WTC11 (cell line): ENCODE results near the gene SSTR1.

Source experiments
- ATF3 ChIP-seq: sonication (generic); formaldehyde crosslinking; conservative IDR thresholded peaks from 2 replicates; pipeline ENCODE4 v1.8.1; 2022; ENCODE audit warnings: mild to moderate bottlenecking, missing genetic modification reagents
- CTCF ChIP-seq: fragments of 200-600 bp; IDR thresholded peaks from 2 replicates; pipeline ENCODE4 v1.8.0; 2022; ENCODE audit warnings: antibody characterized with exemption
- FOXJ3 ChIP-seq: sonication (generic); formaldehyde crosslinking; IDR thresholded peaks from 2 replicates; pipeline ENCODE4 v1.9.0; 2021; ENCODE audit warnings: missing genetic modification reagents, mild to moderate bottlenecking, borderline replicate concordance
- FOXP4 ChIP-seq: sonication (generic); formaldehyde crosslinking; IDR thresholded peaks from 2 replicates; pipeline ENCODE4 v1.8.0; 2022; ENCODE audit warnings: mild to moderate bottlenecking, missing genetic modification reagents
- HMGXB4 ChIP-seq: sonication (generic); formaldehyde crosslinking; IDR thresholded peaks from 2 replicates; pipeline ENCODE4 v1.8.1; 2023; ENCODE audit warnings: mild to moderate bottlenecking, moderate library complexity, missing genetic modification reagents
- JUN ChIP-seq: sonication (generic); formaldehyde crosslinking; IDR thresholded peaks from 2 replicates; pipeline ENCODE4 v1.8.0; 2023; ENCODE audit warnings: mild to moderate bottlenecking, missing genetic modification reagents
- MAX ChIP-seq: sonication (generic); formaldehyde crosslinking; IDR thresholded peaks from 2 replicates; pipeline ENCODE4 v1.8.0; 2022; ENCODE audit warnings: mild to moderate bottlenecking, missing genetic modification reagents
- NR2C2 ChIP-seq: sonication (generic); formaldehyde crosslinking; IDR thresholded peaks from 2 replicates; pipeline ENCODE4 v1.8.0; 2022; ENCODE audit warnings: mild to moderate bottlenecking, missing genetic modification reagents
- NR3C1 ChIP-seq: sonication (generic); formaldehyde crosslinking; conservative IDR thresholded peaks from 2 replicates; pipeline ENCODE4 v1.8.1; 2023; ENCODE audit warnings: low read depth, mild to moderate bottlenecking, missing genetic modification reagents
- STAT6 ChIP-seq: sonication (generic); formaldehyde crosslinking; conservative IDR thresholded peaks from 2 replicates; pipeline ENCODE4 v1.8.1; 2023; ENCODE audit warnings: mild to moderate bottlenecking, low read depth, missing genetic modification reagents, moderate library complexity
- TP53 ChIP-seq: sonication (generic); formaldehyde crosslinking; IDR thresholded peaks from 2 replicates; pipeline ENCODE4 v1.8.1; 2023; ENCODE audit warnings: mild to moderate bottlenecking, missing genetic modification reagents
- ZNF121 ChIP-seq: sonication (generic); formaldehyde crosslinking; IDR thresholded peaks from 2 replicates; pipeline ENCODE4 v1.8.0; 2023; ENCODE audit warnings: missing genetic modification reagents
- ZNF219 ChIP-seq: sonication (generic); formaldehyde crosslinking; IDR thresholded peaks from 2 replicates; pipeline ENCODE4 v1.8.0; 2023; ENCODE audit warnings: missing genetic modification reagents, mild to moderate bottlenecking, borderline replicate concordance
- ZNF416 ChIP-seq: fragments of 250-450 bp; sonication (Bioruptor Pico); IDR thresholded peaks from 2 replicates; pipeline ENCODE4 v1.9.0; 2021; ENCODE audit warnings: mild to moderate bottlenecking, inconsistent platforms

GRCh38 chr14:38199076-38199475 is 8.6 kb upstream of the SSTR1 start:
- TF ChIP-seq CTCF (no peak), ATF3 (no peak), NR2C2 (CRISPR knock-in tag) (no peak), STAT6 (no peak), FOXP4 (no peak), ZNF121 (no peak), HMGXB4 (no peak), FOXJ3 (CRISPR knock-in tag) (no peak), ZNF219 (no peak), ZNF416 (CRISPR knock-in tag) (0 out of 2 replicates have a peak, but pooled peaks have one; percentile 47), JUN (CRISPR knock-in tag) (no peak), NR3C1 (no peak), TP53 (CRISPR knock-in tag) (no peak), MAX (no peak)
